Astrocyte (in vitro differentiated cells and primary cell): ENCODE data around the gene SCYGR3. TPM values are rescaled to one million over a fixed set of nuclear protein-coding genes. Genes with fewer than 3 reads are reported as not detected.
A peak's percentile ranks its signal among the peaks of the same experiment; 100 is the strongest.

Experiments used
- DNase-seq: peaks from one replicate; pipeline ENCODE4 v3.0.0-alpha.2; 2010; ENCODE audit warnings: low read depth
- FAIRE-seq: peaks from 2 replicates; lab custom pipeline; 2011; peaks lifted over from hg19 to GRCh38; lab: Jason Lieb, UNC
- H2AFZ ChIP-seq: 2 replicates; pipeline ENCODE4 v1.6.0; 2012; ENCODE audit warnings: low read depth, low read length, inconsistent platforms
- H3K27ac ChIP-seq: 2 replicates; pipeline ENCODE4 v1.5.1; 2011; ENCODE audit warnings: low read depth, low read length, inconsistent platforms
- H3K27me3 ChIP-seq: 2 replicates; pipeline ENCODE4 v1.6.0; 2011; ENCODE audit warnings: low read length, inconsistent platforms; ENCODE audit not compliant: insufficient read depth
- H3K36me3 ChIP-seq: 2 replicates; pipeline ENCODE4 v1.5.1; 2011; ENCODE audit warnings: low read length, inconsistent platforms; ENCODE audit not compliant: insufficient read depth
- H3K4me1 ChIP-seq: 2 replicates; pipeline ENCODE4 v1.5.1; 2011; ENCODE audit warnings: low read length, inconsistent platforms; ENCODE audit not compliant: insufficient read depth
- H3K4me2 ChIP-seq: 2 replicates; pipeline ENCODE4 v1.6.0; 2012; ENCODE audit warnings: low read length, inconsistent platforms
- H3K4me3 ChIP-seq: 2 replicates; pipeline ENCODE4 v1.5.1; 2011; ENCODE audit warnings: low read depth, mild to moderate bottlenecking, low read length, inconsistent platforms; ENCODE audit not compliant: insufficient read depth
- H3K79me2 ChIP-seq: 2 replicates; pipeline ENCODE4 v1.6.0; 2012; ENCODE audit warnings: mild to moderate bottlenecking, low read length, inconsistent platforms; ENCODE audit not compliant: insufficient read depth
- H3K9ac ChIP-seq: 2 replicates; pipeline ENCODE4 v1.6.0; 2012; ENCODE audit warnings: mild to moderate bottlenecking, low read length, inconsistent platforms
- H3K9me3 ChIP-seq: 2 replicates; pipeline ENCODE4 v1.5.1; 2012; ENCODE audit warnings: low read depth, mild to moderate bottlenecking, low read length, inconsistent platforms; ENCODE audit not compliant: insufficient read depth
- H4K20me1 ChIP-seq: 2 replicates; pipeline ENCODE4 v1.6.0; 2012; ENCODE audit warnings: low read length, inconsistent platforms; ENCODE audit not compliant: insufficient read depth
- H3K27ac Mint-ChIP-seq: one replicate; pipeline ENCODE4 v1.8.0; 2021; ENCODE audit warnings: mild to moderate bottlenecking, mixed read lengths; ENCODE audit not compliant: unreplicated experiment
- H3K27me3 Mint-ChIP-seq: one replicate; pipeline ENCODE4 v1.8.0; 2021; ENCODE audit warnings: low read depth, mixed read lengths; ENCODE audit not compliant: unreplicated experiment
- H3K36me3 Mint-ChIP-seq: one replicate; pipeline ENCODE4 v1.8.0; 2021; ENCODE audit warnings: low read depth, mixed read lengths; ENCODE audit not compliant: unreplicated experiment
- H3K4me1 Mint-ChIP-seq: one replicate; pipeline ENCODE4 v1.8.0; 2021; ENCODE audit warnings: low read depth, mixed read lengths; ENCODE audit not compliant: unreplicated experiment
- H3K4me3 Mint-ChIP-seq: one replicate; pipeline ENCODE4 v1.8.0; 2021; ENCODE audit warnings: mild to moderate bottlenecking, moderate library complexity, mixed read lengths; ENCODE audit not compliant: unreplicated experiment
- H3K9me3 Mint-ChIP-seq: one replicate; pipeline ENCODE4 v1.8.0; 2021; ENCODE audit warnings: mild to moderate bottlenecking, mixed read lengths; ENCODE audit not compliant: unreplicated experiment
- EZH2 ChIP-seq: IDR thresholded peaks from 2 replicates; pipeline ENCODE4 v1.6.1; 2012; ENCODE audit warnings: mild to moderate bottlenecking, low read length, inconsistent platforms; ENCODE audit not compliant: insufficient read depth
- total RNA-seq: library from RNA; stranded (reverse); gene quantifications from 2 replicates; pipeline ENCODE4 v1.2.1, GENCODE V29; 2021
- TF ChIP-seq, protein P1 (sequence below): IDR thresholded peaks from 2 replicates; pipeline ENCODE4 v1.5.1; 2011; ENCODE audit warnings: low read depth, mild to moderate bottlenecking, inconsistent platforms, low read length, moderate library complexity; ENCODE audit not compliant: insufficient read depth

SCYGR3 gene
- total RNA-seq, 1 donor from 2014 or later = not detected

DNA sequence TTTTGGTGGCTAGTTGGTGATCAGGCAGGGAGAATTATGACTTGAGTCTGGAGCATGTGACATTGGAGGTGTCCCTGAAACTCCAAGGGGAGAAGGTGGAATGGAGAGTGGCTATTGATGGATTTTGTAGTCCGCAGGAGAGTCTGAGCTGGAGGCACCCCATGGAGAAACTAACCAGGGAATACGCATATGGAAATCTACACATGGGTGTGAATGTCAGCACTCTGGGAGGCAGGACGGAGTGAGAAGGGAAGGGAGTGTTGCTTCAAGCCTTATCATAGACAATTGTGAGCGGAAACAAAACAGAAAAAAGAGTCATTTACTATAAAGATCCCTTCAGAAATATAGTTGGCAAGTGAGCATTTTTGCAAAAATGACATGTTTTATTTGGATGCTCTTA, 2.0 kb upstream of the SCYGR3 start:
- H3K27me3 Mint-ChIP-seq = peaks cover 12% of the 10 kb centered on the region
- no peak overlapping the region for H3K4me3 ChIP-seq
- H3K27me3 ChIP-seq = no peaks in the 10 kb centered on the region
- no peak overlapping the region for H3K4me3 Mint-ChIP-seq
- H3K36me3 ChIP-seq = no peaks in the 10 kb centered on the region
- FAIRE-seq (no peak), DNase-seq (no peak)
- H3K79me2 ChIP-seq = no peaks in the 10 kb centered on the region
- no peak overlapping the region for H3K4me2 ChIP-seq
- no peak for TF ChIP-seq EZH2
- TF ChIP-seq, protein P1, sequence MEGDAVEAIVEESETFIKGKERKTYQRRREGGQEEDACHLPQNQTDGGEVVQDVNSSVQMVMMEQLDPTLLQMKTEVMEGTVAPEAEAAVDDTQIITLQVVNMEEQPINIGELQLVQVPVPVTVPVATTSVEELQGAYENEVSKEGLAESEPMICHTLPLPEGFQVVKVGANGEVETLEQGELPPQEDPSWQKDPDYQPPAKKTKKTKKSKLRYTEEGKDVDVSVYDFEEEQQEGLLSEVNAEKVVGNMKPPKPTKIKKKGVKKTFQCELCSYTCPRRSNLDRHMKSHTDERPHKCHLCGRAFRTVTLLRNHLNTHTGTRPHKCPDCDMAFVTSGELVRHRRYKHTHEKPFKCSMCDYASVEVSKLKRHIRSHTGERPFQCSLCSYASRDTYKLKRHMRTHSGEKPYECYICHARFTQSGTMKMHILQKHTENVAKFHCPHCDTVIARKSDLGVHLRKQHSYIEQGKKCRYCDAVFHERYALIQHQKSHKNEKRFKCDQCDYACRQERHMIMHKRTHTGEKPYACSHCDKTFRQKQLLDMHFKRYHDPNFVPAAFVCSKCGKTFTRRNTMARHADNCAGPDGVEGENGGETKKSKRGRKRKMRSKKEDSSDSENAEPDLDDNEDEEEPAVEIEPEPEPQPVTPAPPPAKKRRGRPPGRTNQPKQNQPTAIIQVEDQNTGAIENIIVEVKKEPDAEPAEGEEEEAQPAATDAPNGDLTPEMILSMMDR = no peak
- H3K4me1 ChIP-seq = no peaks in the 10 kb centered on the region
- H2AFZ ChIP-seq = no peak overlapping the region
- H3K9me3 ChIP-seq = no peaks in the 10 kb centered on the region
- no peak overlapping the region for H3K9ac ChIP-seq
- no peaks in the 10 kb centered on the region for H4K20me1 ChIP-seq
- H3K27ac ChIP-seq = no peak overlapping the region
- H3K4me1 Mint-ChIP-seq = peaks cover 3% of the 10 kb centered on the region
- H3K36me3 Mint-ChIP-seq = no peaks in the 10 kb centered on the region
- H3K9me3 Mint-ChIP-seq = no peaks in the 10 kb centered on the region
- H3K27ac Mint-ChIP-seq = no peak overlapping the region

DNA sequence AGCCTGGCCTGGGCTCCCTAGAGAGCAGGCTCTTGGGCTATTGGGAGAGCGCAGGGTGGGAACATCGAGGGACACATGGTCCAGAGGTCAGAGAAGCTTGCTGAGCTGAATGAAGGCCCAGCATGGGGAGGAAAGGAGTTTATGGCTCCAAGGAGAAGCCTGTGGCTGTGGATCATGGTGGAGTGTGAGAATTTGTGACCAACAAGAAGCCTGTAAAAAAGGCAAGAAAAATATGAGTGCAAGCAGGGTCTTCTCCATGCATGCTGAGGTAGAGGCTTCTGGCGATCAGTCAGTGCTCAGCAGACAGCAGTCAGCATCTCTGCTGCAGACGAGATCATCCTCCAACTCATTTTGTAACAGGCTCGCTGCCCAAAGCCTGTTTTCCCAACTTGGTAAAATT, 1.3 kb upstream of the SCYGR3 start:
- H3K4me1 ChIP-seq = no peaks in the 10 kb centered on the region
- no peak overlapping the region for H3K9ac ChIP-seq
- H3K27me3 Mint-ChIP-seq = peaks cover 17% of the 10 kb centered on the region
- H3K36me3 ChIP-seq = no peaks in the 10 kb centered on the region
- peak overlapping the region; percentile 53 for H3K27ac Mint-ChIP-seq
- no peak overlapping the region for H3K4me3 Mint-ChIP-seq
- H3K79me2 ChIP-seq = no peaks in the 10 kb centered on the region
- no peak for FAIRE-seq
- no peak for TF ChIP-seq EZH2
- TF ChIP-seq, protein P1 = no peak
- no peak overlapping the region for H3K27ac ChIP-seq
- H3K36me3 Mint-ChIP-seq = no peaks in the 10 kb centered on the region
- H3K4me2 ChIP-seq = no peak overlapping the region
- H3K4me3 ChIP-seq = no peak overlapping the region
- no peaks in the 10 kb centered on the region for H3K9me3 ChIP-seq
- H3K27me3 ChIP-seq = no peaks in the 10 kb centered on the region
- no peaks in the 10 kb centered on the region for H3K9me3 Mint-ChIP-seq
- no peak overlapping the region for H2AFZ ChIP-seq
- no peaks in the 10 kb centered on the region for H4K20me1 ChIP-seq
- peaks cover 3% of the 10 kb centered on the region for H3K4me1 Mint-ChIP-seq
- no peak for DNase-seq

DNA sequence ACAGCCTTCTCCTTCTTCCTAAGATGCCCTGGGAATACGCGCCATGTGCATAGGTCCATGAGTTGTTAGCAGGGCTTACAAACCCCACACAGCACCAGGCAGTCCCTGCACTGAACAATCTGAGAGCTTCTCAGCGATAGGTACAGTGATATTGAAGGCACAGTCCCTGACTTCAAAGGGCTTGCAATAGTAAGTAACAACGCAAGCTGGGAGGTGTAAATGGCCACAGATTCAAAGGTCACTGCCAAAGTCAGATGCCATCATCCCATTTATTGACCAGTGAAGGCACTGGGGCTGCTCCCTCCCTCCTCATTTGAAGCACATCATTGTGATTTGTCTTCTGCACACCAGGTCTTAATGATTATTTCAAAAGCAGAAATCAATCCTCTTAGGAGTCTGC, 541 bp upstream of the SCYGR3 start:
- Mint-ChIP-seq H3K27me3 (peaks cover 17% of the 10 kb centered on the region), H3K9me3 (no peaks in the 10 kb centered on the region), H3K36me3 (no peaks in the 10 kb centered on the region), H3K4me3 (no peak overlapping the region), H3K27ac (no peak overlapping the region), H3K4me1 (peaks cover 3% of the 10 kb centered on the region)
- H4K20me1 ChIP-seq = no peaks in the 10 kb centered on the region
- no peaks in the 10 kb centered on the region for H3K79me2 ChIP-seq
- no peak overlapping the region for H3K9ac ChIP-seq
- no peak for FAIRE-seq
- H3K36me3 ChIP-seq = no peaks in the 10 kb centered on the region
- TF ChIP-seq, protein P1 = no peak
- TF ChIP-seq EZH2 = no peak
- H3K9me3 ChIP-seq = no peaks in the 10 kb centered on the region
- H3K4me2 ChIP-seq = no peak overlapping the region
- H3K4me3 ChIP-seq = no peak overlapping the region
- H3K4me1 ChIP-seq = no peaks in the 10 kb centered on the region
- H3K27ac ChIP-seq = no peak overlapping the region
- H2AFZ ChIP-seq = no peak overlapping the region
- DNase-seq = no peak
- H3K27me3 ChIP-seq = no peaks in the 10 kb centered on the region
